Thymus (tissue), 14 donors: ENCODE measurements around the gene NGFR. TPM values are rescaled to one million over a fixed set of nuclear protein-coding genes. Genes with fewer than 3 reads are reported as not detected.

Experiments used
- DNase-seq, 9 donors: peaks; one replicate each; pipeline ENCODE4 v3.0.0-alpha.2; 2013; ENCODE audit warnings: low spot score in 9 of 9, low read depth in 6 of 9, missing footprints in 1 of 9
- H3K27ac ChIP-seq, 2 donors: one replicate each; pipeline ENCODE4 v1.5.1; 2013; ENCODE audit warnings: control low read depth in 1 of 2, low read depth in 1 of 2, low read length in 1 of 2, mild to moderate bottlenecking in 1 of 2, moderate library complexity in 1 of 2
- H3K27me3 ChIP-seq, 2 donors: one replicate each; pipeline ENCODE4 v1.5.1; 2013; ENCODE audit warnings: low read length in 1 of 2; ENCODE audit not compliant: control insufficient read depth in 2 of 2, insufficient read depth in 1 of 2
- H3K36me3 ChIP-seq, 2 donors: one replicate each; pipeline ENCODE4 v1.5.1; 2013; ENCODE audit warnings: low read length in 1 of 2, mild to moderate bottlenecking in 1 of 2, moderate library complexity in 1 of 2; ENCODE audit not compliant: control insufficient read depth in 2 of 2, insufficient read depth in 2 of 2
- H3K4me1 ChIP-seq, 2 donors: one replicate each; pipeline ENCODE4 v1.5.1; 2013; ENCODE audit warnings: low read length in 2 of 2; ENCODE audit not compliant: control insufficient read depth in 2 of 2, insufficient read depth in 2 of 2
- H3K4me3 ChIP-seq, 2 donors: one replicate each; pipeline ENCODE4 v1.5.1; 2013; ENCODE audit warnings: low read length in 2 of 2, control low read depth in 1 of 2, mild to moderate bottlenecking in 1 of 2
- H3K9me3 ChIP-seq, 2 donors: one replicate each; pipeline ENCODE4 v1.5.1; 2013; ENCODE audit warnings: low read length in 1 of 2, mild to moderate bottlenecking in 1 of 2; ENCODE audit not compliant: control insufficient read depth in 2 of 2, insufficient read depth in 1 of 2
- WGBS: extraction: QIAGEN DNeasy Blood & Tissue Kit; methylation state at CpG from one replicate; pipeline ENCODE4 v1.1.7; 2013; 5-methylcytosine and 5-hydroxymethylcytosine counted together
- long read RNA-seq, 10 donors: transcript quantifications; one replicate each; lab custom pipeline, GENCODE V29; 2026
- polyA plus RNA-seq: library from polyadenylated mRNA; stranded (reverse); fragments of 200-250 nt; gene quantifications from one replicate; pipeline ENCODE4 v1.2.3, GENCODE V29; 2013
- total RNA-seq: library from RNA; stranded (reverse); fragments of 120-200 nt; gene quantifications from one replicate; pipeline ENCODE4 v1.2.4, GENCODE V29; 2013
- donor health status: healthy.

The NGFR gene, protein sequence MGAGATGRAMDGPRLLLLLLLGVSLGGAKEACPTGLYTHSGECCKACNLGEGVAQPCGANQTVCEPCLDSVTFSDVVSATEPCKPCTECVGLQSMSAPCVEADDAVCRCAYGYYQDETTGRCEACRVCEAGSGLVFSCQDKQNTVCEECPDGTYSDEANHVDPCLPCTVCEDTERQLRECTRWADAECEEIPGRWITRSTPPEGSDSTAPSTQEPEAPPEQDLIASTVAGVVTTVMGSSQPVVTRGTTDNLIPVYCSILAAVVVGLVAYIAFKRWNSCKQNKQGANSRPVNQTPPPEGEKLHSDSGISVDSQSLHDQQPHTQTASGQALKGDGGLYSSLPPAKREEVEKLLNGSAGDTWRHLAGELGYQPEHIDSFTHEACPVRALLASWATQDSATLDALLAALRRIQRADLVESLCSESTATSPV
- total RNA-seq (1.9 TPM), polyA plus RNA-seq (5.0 TPM)
- long read RNA-seq, donor 1 = 0 reads
- long read RNA-seq, donor 2 = 0 reads
- long read RNA-seq, donor 3 = 0 reads
- long read RNA-seq, donor 4 = 0 reads
- long read RNA-seq, donor 5, partial matches to known transcripts = 0 of 4 reads
- long read RNA-seq, donor 5, other reads (novel, unspliced or antisense) = 0 of 4 reads
- long read RNA-seq, donor 6, partial matches to known transcripts = 0 of 3 reads
- long read RNA-seq, donor 6, other reads (novel, unspliced or antisense) = 0 of 3 reads
- long read RNA-seq, donor 7 = 0 reads
- long read RNA-seq, donor 8, partial matches to known transcripts = 0 of 3 reads
- long read RNA-seq, donor 8, other reads (novel, unspliced or antisense) = 0 of 3 reads
- long read RNA-seq, donor 9 = 0 reads
- long read RNA-seq, donor 10 = 0 reads

DNA sequence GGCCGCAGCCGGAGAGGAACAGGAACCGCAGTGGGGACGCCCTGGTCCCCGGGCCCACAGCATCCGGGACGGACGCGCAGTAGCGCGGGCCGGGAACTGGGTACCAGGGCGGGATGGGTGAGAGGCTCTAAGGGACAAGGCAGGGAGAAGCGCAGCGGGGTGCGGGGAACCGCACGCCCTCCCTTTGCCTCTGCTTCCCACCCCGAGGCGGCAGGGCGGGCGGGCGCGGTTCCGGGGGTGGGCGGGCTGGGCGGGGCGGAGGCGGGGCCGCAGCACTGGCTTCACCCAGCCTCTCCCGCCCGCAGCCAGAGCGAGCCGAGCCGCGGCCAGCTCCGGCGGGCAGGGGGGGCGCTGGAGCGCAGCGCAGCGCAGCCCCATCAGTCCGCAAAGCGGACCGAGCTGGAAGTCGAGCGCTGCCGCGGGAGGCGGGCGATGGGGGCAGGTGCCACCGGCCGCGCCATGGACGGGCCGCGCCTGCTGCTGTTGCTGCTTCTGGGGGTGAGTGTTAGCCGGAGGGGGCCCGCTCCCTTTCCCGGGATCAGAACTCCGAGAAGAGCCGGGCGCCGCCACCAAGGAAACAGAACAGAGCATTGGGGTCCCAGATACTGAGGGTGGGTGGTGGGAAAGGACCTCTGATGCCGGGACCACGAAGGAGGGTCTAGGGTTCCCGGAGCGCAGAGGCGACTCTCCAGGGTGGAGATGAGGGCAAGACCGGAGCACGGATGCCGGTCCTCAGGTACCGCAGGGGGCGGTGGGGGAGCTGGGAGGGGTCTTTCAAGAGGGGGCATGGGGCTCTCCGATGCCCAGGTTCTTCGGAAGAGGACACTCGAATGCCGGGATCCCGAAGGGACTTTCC lies at the start of gene NGFR:
NGFR (plus strand) TSS at position 308 of the 856 bp plus-strand sequence; CDS start at position 433, 125 bp downstream.
- Histone ChIP-seq H3K27me3 (peaks cover 51 to 97% of the 10 kb centered on the region in 2 donors), H3K27ac (no peak within 1 kb of the TSS), H3K9me3 (no peaks in the 10 kb centered on the region), H3K4me1 (peaks cover 12 to 28% of the 10 kb centered on the region in 2 donors), H3K36me3 (no peaks in the 10 kb centered on the region), H3K4me3 (peak within 1 kb of the TSS in 1 of 2 donors; percentile 52)
- WGBS = under 1% methylated on average over 79 of the region's 79 CpGs
- peak in 6 of 9 donors; percentile 18 to 65 (median 32) for DNase-seq

DNA sequence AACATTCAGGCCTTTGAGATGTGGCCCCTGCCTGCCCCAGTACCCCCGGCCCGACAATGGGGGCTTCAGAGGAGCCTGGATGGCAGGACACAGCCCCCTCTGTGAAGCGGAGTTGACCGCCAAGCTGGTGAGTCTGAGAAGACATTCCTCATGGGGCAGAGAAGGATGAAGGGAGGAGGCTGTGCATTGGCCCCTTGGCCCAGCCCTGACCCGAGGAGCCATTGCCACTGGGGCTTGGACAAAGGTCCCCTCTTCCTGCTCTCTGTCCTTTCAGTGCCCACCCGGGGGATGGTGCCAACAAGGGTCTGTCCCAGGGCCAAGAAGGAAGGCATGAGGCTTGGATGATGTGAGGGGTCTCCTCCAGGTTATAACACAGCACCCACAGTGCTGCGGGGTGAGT lies 49.5 kb upstream of the NGFR start:
- Histone ChIP-seq H3K4me1 (no peaks in the 10 kb centered on the region), H3K27me3 (peaks cover 0 to 9% of the 10 kb centered on the region in 2 donors), H3K36me3 (no peaks in the 10 kb centered on the region), H3K27ac (no peak overlapping the region), H3K4me3 (no peak overlapping the region), H3K9me3 (no peaks in the 10 kb centered on the region)
- no peak for DNase-seq
- 97% methylated on average over 7 of the region's 7 CpGs for WGBS

DNA sequence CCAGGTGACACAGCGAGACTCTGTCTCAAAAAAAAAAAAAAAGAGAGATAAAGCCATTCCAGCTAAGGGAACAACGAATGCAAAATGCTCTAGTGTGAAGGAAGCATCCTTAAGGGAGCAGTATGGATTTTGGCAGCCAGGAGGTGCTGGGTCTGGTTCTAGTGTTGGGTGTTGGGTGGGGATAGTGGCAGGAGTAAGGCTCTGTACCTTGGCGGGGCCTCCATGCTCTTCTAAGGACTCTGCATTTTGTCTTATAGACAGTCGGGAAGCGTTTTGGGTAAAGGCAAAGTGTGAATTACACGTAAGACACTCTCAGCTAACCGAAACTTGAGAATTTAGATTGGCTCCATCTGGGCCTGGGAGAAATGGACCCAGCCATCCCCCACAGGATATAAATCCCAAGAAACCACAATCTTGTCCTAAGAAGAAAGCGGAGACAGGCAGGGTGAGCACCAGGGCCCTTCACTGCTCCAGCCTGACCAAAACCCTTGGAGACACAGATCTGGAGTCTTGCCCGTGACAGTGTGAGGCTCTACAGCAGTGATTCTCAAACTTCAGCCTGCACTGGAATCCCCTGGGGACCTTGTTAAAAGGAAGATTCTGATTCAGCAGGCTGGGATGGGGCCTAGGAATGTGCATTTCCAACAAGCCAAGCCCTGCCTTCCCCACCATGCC lies 47.3 kb upstream of the NGFR start:
- Histone ChIP-seq H3K4me1 (no peaks in the 10 kb centered on the region), H3K27ac (no peak overlapping the region), H3K27me3 (peaks cover 0 to 7% of the 10 kb centered on the region in 2 donors), H3K9me3 (no peaks in the 10 kb centered on the region), H3K4me3 (no peak overlapping the region), H3K36me3 (no peaks in the 10 kb centered on the region)
- DNase-seq = no peak
- WGBS = 92% methylated on average over 9 of the region's 9 CpGs

DNA sequence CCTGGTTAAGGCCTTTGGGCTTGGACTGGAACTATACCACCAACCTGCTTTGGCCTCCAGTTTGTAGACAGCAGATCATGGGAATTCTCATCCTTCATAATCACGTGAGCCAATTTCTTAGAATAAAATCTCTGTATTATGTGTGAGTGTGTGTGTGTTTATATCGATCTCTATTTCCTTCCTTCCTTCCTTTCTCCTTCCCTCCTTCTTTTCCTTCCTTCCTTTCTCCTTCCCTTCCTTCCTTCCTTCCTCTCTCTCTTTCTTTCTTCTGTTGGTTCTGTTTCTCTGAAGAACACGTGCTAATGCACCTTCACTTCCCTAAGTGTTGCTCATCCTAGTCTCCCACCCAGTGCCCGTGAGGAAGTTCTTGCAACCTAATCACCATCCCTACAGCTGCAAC lies 44.9 kb upstream of the NGFR start:
- Histone ChIP-seq H3K27me3 (peaks cover 0 to 13% of the 10 kb centered on the region in 2 donors), H3K9me3 (no peaks in the 10 kb centered on the region), H3K27ac (no peak overlapping the region), H3K36me3 (no peaks in the 10 kb centered on the region), H3K4me1 (no peaks in the 10 kb centered on the region), H3K4me3 (no peak overlapping the region)
- DNase-seq = no peak
- 63% methylated on average over 4 of the region's 4 CpGs for WGBS

DNA sequence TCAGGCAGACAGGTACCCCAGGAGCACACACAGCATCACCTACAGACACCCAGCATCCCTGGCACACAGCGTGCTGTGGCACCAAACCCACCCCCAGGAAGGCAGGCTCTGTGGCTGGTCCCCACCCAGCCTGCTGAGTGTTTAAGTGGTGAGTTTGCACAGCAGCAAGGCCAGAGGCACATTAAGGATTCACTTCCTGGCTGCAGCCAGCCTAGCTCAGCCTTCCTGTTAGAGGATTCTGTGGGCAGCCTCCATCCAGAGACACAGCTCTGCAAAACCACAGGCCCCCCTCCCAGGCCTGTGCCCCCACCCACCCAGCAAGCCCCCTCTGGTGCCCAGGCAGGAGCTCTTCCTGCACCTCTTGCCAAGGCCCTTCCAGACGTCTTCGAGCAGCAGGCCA lies 44.4 kb upstream of the NGFR start:
- no peak for DNase-seq
- peaks cover 0 to 14% of the 10 kb centered on the region in 2 donors for H3K27me3 ChIP-seq
- no peak overlapping the region for H3K4me3 ChIP-seq
- H3K36me3 ChIP-seq = no peaks in the 10 kb centered on the region
- H3K9me3 ChIP-seq = no peaks in the 10 kb centered on the region
- H3K4me1 ChIP-seq = no peaks in the 10 kb centered on the region
- 23% methylated on average over 3 of the region's 3 CpGs for WGBS
- no peak overlapping the region for H3K27ac ChIP-seq

DNA sequence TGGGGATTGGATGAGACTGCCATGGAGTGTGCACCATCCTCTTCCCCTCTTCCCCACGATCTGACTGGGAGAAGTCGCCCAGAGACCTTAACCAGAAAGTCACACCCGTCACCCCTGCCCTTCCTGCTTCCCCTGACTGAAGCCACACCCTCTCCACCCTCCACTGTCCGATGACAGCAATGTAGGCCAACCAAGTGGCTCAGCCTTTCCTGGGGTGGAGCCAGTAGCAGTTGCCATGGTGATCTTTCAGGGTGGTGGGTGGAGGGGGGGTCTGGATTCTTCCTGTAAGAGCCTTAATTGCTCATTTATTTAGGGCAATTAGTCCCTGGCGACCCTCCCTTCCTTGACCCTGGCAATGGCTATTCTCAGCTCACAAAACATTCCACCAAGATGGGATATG lies 42.9 kb upstream of the NGFR start:
- Histone ChIP-seq H3K9me3 (no peaks in the 10 kb centered on the region), H3K4me1 (no peaks in the 10 kb centered on the region), H3K4me3 (no peak overlapping the region), H3K27me3 (peaks cover 0 to 25% of the 10 kb centered on the region in 2 donors), H3K27ac (no peak overlapping the region), H3K36me3 (no peaks in the 10 kb centered on the region)
- 80% methylated on average over 5 of the region's 5 CpGs for WGBS
- no peak for DNase-seq

DNA sequence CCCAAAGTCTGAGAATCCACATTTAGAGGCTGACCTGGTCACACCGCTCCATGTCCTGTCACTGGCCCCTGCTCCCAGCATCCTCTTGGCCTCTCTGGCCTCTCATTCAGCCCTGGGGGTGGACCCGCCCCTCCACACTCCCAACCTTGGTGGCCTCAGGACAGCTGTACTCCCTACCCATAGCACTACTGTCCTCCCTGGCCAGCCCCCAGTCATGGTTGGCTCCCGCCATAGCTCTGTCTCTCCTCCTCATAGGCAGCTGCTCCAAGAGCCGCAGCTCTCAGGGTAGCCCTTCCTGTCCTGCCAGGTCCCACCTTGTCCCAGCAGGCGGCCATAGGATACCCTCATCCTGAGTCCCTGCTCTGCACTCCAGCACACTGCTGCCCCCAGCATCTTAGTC lies 42.4 kb upstream of the NGFR start:
- no peaks in the 10 kb centered on the region for H3K36me3 ChIP-seq
- no peak for DNase-seq
- 97% methylated on average over 5 of the region's 5 CpGs for WGBS
- no peak overlapping the region for H3K4me3 ChIP-seq
- no peaks in the 10 kb centered on the region for H3K4me1 ChIP-seq
- peaks cover 0 to 30% of the 10 kb centered on the region in 2 donors for H3K27me3 ChIP-seq
- H3K27ac ChIP-seq = no peak overlapping the region
- H3K9me3 ChIP-seq = no peaks in the 10 kb centered on the region

DNA sequence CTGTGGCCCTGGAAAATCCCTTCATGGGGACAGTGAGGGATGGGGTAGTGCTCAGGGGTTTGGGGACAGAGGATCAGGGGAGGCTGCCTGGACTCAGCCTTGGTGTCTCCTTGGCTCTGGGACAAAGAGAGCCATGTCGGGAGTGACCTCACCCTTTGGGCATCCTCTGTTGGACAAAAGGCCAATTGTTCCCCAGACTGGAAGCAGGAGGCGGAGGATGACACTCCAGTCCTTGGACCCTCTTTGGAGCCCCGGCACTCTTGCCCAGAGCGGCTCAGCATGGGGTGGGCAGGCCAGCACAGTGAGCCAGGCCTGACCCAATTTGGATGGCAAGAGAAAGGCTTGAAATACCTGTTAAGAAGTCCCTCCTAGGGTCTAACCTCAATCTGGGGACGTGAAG lies 41.0 kb upstream of the NGFR start:
- WGBS = 96% methylated on average over 5 of the region's 5 CpGs
- Histone ChIP-seq H3K9me3 (no peaks in the 10 kb centered on the region), H3K27ac (no peak overlapping the region), H3K36me3 (no peaks in the 10 kb centered on the region), H3K4me1 (no peaks in the 10 kb centered on the region), H3K4me3 (no peak overlapping the region), H3K27me3 (peaks cover 0 to 42% of the 10 kb centered on the region in 2 donors)
- no peak for DNase-seq
